NCI-H1930 (cell line): Measurements from ENCODE around the gene ARID3B.
"Not testable (repeated sequence)": the region's sequence is repeated elsewhere in the genome, so short reads cannot be mapped to it uniquely, and the experiment has no call there.

Experiments used
- DNase-seq, 2 experiments: peaks; one replicate each; lab custom pipeline; 2025; lab: John Stamatoyannopoulos, UW

The ARID3B gene

DNA sequence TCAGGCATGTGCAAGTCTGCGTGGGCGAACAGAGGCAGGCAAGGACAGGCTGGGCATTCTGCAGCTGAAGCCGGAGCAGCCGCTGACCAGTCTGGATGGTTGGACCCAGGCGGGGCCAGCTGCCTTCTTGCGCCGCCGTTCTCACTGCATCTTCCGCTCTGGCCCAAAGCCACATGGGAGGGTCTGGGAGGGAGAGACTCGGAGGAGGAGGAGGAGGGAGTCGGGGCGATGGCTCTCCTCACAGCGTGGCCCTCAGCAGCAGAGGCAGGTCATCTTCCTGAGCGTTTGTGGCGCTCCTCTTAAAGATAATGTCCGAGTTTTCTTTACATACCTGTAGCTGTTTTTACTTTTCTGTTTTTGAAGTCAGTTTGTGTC, 80.5 kb downstream of the ARID3B start:
- no peak for DNase-seq

DNA sequence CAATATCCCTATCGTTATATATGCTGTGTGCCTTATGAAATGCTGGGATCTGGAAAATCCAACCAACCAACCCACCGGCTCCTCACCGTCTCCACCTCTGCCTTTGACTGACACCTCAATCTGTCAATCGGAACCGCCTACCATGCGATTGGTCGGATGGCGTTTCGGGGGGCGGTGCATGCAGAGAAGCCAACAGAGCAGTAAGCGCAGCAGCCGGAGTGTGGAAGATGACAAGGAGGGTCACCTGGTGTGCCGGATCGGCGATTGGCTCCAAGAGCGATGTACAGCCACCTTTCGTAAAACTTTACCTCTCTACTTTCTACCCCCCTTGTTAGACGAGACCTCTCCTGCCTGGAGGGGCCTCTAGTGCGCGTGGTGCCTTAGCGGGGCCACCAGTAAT, 80.9 kb downstream of the ARID3B start:
- no peak for DNase-seq

DNA sequence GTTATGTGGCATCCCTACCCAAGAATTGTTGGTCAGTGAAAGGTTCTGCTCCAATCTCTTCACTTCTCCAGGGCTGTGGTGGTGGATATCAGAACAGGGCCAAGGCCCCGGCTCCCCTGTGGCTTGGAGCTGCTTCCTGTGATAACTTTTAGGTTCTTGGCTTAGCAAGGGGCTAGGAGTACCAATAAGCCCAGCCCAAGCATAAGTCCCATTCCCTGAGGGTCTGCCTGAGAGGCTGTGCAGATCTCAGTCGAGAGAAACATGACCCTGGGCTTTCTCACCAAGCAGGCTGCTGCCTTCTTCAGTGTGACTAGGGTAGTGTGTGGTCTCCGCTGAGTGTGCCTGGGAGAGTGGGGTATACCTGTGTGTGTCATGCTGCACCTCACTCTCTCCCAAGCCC, 81.7 kb downstream of the ARID3B start:
- DNase-seq = no peak

DNA sequence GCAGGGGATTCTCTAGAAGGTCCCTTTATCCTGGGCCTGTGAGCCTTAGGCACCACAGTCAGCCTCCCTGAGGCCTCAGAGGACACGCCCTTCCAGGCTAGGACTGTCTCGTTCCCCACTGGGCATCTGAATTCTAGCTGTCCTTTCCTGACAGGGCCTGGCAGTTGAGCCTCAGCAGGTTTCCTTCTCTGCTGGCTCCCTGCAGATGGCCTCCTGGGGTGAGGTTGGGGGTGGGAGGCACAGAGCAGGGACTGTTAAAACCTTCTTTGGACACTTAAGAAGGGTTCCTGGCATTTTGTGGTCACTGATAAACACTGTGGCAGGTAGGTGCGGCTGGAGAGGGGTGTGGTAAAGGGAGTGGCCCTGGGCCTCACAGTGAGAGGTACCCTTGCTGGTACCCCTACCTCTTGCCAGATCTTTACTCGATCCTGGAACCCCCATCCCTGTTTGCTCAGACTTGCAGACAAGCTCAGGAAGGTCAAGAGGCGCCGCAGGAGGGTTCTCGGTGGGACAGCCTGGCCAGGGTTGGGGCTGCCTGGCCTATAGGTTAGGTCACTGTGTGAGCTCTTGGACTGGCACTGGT, 83.1 kb downstream of the ARID3B start:
- DNase-seq = no peak

DNA sequence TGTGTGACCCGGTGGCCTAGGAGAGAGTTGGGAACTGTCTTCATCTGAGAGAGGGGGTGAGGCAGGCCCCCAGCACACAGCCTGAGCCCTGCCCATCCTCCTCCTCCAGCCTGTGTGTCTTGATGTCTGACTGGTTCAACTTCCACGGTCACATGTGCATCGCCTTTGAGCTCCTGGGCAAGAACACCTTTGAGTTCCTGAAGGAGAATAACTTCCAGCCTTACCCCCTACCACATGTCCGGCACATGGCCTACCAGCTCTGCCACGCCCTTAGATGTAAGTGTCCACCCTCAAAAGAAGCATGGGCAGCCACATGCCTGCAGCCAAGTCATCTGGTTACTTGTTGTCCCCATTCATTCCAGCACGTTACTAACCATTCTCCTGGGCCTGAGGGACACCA, 84.7 kb downstream of the ARID3B start:
- DNase-seq = no peak

DNA sequence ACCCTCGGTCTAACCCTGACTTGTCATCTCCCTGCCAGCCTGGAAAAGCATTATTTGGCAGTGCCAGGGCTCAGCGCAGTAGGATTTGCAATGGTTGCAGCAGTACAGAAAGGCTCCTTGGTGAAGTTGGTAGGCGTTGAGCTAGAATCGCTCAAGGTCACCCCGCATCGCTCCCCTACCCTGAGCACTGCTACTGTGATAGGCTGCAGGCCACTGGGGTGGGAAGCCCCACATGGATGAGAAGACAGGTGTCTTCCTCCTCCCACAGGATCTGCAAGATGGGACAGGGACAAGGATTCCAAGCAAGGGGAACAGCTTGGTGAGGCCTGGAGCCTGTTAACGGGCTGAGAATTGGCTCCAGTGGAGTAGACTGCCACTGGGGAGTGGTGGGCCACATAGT, 85.3 kb downstream of the ARID3B start:
- DNase-seq = no peak

DNA sequence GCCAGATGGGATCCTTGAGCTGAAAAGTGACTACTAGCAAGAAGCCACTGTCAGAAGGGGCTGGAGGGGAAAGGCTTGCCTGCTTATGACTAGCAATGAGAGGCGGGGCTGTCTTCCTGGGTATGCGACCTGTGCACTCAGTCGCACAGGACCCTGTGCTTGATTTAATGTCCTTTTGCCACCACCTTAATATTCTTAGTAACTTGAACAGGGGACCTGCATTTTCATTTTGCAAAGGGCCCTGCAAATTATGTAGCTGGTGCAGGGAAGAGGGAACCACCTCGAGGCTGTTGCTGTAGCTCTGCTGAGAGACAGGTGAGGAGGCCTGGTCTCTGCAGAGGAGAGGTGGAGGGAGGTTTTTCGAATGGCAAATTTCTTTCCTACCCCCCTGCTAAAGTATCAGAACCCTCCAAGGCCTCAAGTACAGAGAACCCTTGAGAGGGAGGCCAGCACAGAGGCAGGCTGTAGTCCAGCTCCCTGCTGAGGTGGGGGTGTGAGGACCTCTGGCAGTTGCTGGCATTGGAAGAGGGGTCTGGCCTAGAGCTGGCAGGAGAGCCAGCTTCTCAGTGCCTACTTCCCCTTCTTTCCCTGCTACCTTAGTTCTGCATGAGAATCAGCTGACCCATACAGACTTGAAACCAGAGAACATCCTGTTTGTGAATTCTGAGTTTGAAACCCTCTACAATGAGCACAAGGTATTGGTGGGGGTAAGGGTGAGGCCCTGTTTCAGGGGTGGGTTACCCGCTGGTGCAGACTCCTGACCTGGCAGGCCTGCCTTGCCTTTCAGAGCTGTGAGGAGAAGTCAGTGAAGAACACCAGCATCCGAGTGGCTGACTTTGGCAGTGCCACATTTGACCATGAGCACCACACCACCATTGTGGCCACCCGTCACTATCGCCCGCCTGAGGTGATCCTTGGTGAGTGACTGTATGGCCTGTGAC, 86.0 kb downstream of the ARID3B start:
- DNase-seq = no peak

DNA sequence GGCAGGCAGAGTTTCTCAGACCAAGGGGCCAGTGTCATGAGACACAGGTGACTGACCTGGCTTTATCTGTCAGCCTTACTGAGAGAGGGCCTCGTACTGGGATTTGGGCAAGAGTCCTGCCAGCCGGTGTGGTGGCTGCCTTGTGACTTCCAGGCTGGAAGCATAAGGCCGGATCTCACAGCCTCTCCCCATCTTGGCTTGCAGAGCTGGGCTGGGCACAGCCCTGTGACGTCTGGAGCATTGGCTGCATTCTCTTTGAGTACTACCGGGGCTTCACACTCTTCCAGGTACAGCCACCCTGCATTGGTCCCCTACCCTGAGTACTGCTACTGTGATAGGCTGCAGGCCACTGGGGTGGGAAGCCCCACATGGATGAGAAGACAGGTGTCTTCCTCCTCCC, 86.7 kb downstream of the ARID3B start:
- no peak for DNase-seq

DNA sequence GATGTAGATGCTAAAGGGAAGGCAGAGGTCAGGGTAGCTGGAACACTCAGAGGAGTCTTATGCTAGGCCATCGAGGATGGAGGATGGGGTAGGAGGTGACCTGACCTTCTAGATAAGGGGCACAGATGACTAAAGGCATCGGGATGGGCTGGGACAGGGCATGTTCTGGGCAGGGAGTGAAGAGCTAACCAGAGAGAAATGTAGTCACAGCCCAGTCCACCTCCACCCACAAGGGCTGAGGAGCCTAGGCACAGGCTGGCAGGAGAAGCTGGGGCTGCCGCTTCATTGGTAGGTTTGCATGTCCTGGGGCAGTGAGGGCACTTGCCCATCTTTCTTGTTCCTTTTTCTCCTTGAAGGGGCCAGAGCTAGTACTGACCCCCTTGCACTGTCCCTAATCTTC, 87.2 kb downstream of the ARID3B start:
- no peak for DNase-seq

DNA sequence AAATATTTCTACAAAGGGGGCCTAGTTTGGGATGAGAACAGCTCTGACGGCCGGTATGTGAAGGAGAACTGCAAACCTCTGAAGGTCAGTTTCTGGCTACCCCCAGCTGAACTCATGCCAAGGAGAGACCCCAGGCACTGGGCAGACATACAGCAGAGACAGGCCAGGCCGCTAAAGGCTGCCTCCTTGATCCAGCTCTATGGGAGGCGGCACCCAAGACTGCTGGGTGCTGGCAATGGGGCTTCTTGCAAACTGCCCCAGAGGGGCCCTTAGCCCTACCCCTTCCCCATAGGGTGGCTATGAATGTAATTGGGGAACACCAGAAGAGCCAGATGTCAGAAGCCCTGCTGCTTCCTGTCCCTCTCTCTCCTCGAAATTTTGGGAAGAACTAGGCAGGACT, 87.9 kb downstream of the ARID3B start:
- no peak for DNase-seq

DNA sequence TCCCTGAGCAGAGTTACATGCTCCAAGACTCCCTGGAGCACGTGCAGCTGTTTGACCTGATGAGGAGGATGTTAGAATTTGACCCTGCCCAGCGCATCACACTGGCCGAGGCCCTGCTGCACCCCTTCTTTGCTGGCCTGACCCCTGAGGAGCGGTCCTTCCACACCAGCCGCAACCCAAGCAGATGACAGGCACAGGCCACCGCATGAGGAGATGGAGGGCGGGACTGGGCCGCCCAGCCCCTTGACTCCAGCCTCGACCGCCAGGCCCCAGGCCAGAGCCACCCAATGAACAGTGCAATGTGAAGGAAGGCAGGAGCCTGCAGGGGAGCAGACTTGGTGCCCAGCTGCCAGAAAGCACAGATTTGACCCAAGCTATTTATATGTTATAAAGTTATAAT, 88.7 kb downstream of the ARID3B start:
- DNase-seq = not testable (repeated sequence)

DNA sequence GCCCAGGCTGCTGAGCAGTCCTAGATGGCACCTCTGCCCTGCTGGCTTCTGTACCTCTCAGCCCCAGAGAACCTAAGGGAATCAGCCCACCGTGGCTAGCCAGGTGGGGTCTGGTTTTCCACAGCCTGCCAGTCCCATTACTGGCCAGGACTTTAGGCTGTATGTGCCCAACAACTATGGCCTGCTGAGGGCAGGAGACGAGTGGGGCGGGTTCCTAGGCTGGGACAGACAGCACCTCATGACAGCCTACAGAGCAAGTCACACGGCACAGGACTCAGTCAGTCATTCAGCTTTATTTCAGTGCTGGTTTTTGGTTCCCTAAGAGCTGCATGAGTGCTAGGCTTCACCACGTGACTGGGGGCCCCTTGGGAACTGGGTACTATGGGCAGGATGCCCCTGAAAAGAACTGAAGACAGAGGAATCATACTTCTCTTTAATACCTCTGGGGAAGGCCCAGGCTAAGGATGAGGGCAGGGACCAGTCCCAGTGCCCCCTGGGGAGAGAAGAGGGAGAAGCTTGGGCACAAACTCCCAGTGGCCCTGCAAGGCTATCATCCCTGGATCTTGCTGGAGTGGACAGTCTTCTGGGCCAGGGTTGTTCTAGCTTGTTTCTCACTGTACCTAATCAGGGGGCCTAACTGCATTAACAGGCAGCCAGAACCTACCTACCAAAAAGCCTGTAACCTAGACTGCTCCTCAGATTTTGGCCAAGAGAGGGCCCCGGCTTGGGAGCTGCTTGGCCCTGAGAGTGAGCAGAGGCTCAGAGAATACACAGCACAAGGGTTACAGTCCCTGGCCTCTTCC, 89.5 kb downstream of the ARID3B start:
- DNase-seq = no peak

DNA sequence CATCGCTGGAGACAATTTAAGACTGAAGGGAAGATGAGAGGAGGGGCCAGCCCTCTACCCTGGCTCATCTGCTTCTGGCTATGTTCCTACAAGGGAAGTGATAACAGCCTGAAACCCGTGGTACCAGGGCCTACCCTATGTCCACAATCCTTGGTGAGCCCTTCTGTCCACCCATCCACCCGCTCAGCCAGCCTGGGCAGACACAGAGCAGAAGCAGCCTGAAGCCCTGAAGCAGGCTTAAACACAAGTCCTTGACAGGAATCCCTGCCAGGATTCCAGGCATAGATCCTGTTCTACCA, 90.0 kb downstream of the ARID3B start:
- DNase-seq = no peak

DNA sequence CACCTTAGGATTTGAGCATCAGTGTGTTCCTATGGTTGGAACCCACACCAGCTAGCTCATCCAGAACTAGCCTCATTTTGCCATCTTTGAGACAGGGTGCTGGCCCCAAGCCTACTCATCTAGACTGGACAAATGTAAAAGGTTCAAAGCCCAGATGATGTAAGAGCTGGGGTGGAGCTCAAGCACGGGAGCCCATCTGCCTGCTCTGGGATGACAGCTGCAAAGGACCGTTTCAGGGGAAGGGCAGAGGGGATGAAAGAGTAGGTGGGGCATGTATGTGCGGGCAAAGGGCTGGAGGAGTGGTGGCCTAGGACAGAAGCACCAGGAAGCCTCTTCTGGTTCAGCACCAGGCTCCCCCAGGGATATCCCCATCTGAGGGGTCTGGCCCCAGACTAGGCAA, 90.4 kb downstream of the ARID3B start:
- DNase-seq = no peak

DNA sequence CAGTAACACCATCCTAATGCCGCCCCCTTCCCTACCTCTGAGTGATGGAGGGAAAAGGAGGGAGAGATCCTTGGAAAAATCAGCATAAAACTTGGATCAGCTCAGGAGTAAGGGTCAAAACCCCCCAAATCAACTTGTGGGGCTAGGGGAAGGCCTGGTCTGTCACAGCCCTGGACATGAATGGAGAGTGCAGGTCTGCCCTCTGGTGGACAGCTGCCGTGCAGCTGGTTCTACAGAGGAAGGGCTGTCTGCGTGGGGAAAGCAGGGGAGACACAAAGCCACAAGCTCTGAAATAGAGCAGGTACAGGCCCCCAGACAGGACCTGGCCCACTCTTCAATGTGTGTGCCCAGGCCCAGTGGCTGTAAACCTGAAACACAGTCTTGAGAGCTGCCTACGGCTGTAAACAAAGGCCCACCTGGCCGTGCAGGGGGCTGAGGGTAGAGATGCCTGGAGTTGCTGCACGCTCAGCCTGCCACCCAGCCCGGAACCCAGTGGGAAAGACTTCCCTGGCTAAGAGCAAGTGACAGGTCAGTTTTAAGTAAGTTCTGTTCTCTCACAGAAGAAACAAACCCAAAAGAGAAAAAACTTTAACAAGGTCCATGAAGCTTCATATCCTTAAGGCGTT, 91.0 kb downstream of the ARID3B start:
- DNase-seq = peak in 1 of 2 experiments; percentile 5

DNA sequence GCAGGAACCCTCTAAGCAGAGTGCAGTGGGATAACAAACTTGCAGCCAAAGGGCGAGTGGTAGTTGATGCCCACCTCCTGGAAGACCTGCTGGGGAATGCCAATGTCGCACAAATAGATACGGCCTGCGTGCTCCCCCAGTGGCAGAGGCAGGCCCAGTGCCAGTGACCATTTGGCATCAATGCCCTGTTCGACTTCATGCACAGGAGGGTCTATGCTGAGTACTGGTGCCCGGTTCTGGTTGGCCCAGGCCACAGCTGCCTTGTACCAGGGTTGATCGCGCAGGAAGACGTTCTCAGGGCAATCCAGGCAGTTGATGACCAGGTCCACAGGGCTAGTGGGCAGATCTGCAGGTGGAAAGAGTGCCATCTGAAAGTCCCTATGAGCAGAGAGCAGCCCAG, 91.6 kb downstream of the ARID3B start:
- DNase-seq = no peak

DNA sequence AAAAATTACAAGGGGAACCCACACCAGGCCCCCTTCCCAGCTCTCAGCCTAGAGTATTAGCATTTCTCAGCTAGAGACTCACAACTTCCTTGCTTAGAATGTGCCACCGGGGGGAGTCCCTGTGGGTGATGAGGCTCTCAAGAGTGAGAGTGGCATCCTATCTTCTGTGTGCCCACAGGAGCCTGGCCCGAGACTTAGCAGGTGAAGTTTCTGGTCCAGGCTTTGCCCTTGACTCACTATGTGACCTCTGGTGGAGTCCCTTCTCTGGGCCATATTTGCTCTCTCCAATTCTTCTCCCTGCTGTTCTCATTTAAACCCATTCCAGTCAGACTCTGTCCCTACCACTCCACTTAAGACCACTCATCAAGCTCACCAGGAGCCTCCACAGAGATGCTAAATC, 92.8 kb downstream of the ARID3B start:
- DNase-seq = no peak

DNA sequence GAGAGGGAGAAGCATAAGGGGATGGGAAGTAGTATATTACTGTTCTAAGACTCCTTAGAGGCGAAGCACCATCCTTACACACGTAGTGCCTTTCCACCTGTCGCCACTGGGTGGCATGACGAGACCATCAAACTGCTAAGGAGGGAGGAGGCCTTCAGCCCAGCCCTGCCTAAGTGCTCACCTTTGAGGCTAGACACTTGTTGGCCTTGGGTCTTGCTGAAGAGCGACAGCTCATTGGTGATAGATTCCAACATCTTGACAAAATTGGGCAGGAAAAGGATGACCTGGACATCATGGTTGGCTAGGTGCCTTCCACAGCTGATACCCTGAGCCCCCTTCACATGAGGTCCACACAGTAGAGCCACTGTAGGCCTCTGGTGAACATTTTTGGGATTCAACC, 94.2 kb downstream of the ARID3B start:
- peak; percentile 36 to 39 for DNase-seq

DNA sequence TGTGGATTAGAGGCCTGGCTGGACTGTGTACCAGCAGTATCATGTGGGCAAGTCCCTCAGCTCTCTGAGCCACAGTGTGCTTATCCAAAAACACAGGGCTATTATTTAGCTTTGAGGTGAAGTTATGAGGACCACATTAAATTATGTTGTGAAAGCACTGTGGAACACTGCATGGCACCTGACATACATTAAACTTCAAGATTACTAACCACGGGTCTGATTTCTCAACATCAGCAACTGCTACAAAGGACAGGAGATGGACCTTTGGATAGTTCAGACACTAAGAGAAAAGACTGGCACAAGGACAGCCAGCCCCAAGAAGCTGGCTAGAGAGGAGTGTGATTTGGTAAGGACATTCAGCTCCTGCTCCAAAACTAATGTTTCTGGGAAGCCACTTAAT, 96.0 kb downstream of the ARID3B start:
- DNase-seq = no peak

DNA sequence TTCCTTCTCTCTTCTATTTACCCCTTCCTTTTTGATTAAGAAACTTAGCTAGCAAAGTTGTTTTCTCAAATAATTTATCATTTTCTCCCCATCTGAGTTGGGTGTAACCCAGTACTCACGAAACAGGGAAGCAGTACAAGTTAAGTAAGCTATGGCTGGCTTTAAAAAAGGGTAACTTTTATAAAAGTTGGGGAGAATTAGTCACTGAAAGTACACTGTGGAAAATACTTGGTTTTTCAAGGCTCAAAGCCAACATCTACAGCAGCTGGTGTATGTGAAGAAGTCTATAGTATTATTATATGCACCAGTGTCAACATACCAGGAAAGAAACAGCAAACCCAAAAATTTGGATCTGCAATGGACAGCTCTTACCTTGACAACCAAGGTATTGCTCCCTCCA, 100.1 kb downstream of the ARID3B start:
- no peak for DNase-seq

DNA sequence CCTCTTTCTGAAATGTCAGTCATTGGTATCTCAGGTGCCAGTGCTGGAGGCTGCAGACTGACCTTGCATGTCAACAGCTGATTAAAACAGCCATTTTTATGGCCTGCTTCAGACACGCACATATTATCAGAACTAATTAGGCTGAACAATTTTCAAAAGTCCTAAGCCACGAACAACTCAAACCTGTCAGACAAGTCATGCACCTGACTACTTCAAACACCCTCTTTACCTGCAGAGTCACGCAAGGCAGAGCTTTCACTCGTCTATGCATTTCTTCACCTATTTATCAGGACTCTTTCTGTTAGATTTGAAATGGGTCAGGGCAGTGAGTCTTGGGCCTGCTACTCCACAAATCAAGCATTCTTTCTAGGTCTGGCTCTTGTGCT, 101.3 kb downstream of the ARID3B start:
- DNase-seq = no peak

DNA sequence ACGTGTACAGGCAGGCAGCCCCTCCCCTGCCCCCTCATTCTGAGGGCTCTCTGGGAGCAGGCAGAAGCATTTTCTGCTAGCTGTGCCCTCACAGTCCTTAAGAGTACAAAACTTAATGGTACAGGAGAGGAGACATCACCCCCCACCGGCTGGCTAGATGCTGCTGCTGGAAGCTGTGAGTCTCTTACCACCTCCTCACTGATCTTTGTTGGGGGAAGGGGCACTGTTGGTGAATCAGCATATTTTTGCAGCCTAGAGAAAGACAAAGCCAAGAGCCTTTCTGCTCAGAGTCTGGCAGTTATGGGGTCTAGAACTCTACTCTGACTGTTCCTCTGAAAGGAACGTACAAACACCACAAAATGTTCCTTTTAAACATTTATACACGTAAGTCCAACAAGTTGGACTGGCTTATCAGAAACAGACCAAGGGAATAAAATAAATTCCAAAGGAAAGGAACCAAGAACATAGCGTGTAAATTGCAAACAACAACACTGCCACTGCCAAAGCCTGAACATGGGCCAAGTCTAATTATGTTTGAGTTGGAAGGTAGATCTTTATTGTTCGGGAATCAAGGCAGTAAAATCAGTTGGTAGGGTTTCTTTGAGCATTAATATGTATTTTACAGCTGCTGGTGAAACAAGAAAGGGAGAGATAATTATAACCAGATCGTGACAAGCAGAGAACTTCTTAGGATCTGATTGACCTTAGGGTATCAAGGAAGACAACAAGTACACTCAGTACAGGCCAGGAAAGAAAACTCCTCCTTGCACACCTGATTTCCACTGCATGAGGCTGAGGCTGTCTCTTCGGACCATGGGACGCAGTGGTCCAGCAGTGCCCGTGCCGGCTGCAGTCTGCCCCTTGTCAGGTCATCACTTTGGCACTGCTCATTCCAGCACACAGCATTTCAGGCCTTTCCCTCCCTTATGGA, 102.0 kb downstream of the ARID3B start:
- no peak for DNase-seq
